Lower leg skin (tissue), 3 donors: ENCODE results near the gene GABBR2.

ENCODE experiments used
- CTCF ChIP-seq, 3 donors: fragments of 450-650 bp; IDR thresholded peaks; one replicate each; pipeline ENCODE4 v1.5.1; 2016; ENCODE audit warnings: antibody characterized with exemption in 3 of 3, mild to moderate bottlenecking in 3 of 3, moderate library complexity in 2 of 3
- POLR2A ChIP-seq, 2 donors: fragments of 450-650 bp; IDR thresholded peaks; one replicate each; pipeline ENCODE4 v1.6.1; 2016 to 2017; ENCODE audit warnings: antibody characterized with exemption in 2 of 2, mild to moderate bottlenecking in 1 of 2, moderate library complexity in 1 of 2

- no peak for TF ChIP-seq CTCF (IDR thresholded peaks at IDR 0.05)
- TF ChIP-seq POLR2A (IDR thresholded peaks at IDR 0.05), result no peak
These were observed 73.9 kb downstream of the GABBR2 start for GRCh38 chr9:98634685-98635336.
